IMR-90 (cell line): Measurements from ENCODE around the gene ABHD18. TPM values are rescaled to one million over a fixed set of nuclear protein-coding genes. Genes with fewer than 3 reads are reported as not detected.

Experiments
- ATAC-seq: fragments of 200-7000 bp; cut with Tn5 transposase; 2 replicates; pipeline ENCODE4 v1.9.1; 2020; ENCODE audit warnings: low read depth, mild to moderate bottlenecking, moderate library complexity
- BruUV-seq: library from RNA; stranded (reverse); fragments of 400-500 nt; replicated peaks from 2 replicates; lab custom pipeline; 2021; lab: Mats Ljungman, UMichigan
- CTCF ChIA-PET: fragments of 300-600 bp; formaldehyde crosslinking; extraction: SDS; loops from one replicate; lab custom pipeline; 2021; ENCODE audit warnings: antibody characterized with exemption; lab: Yijun Ruan, JAX
- POLR2A ChIA-PET: fragments of 300-600 bp; sonication (Branson Sonifier 250); formaldehyde crosslinking; loops from one replicate; lab custom pipeline; 2022; ENCODE audit warnings: antibody characterized with exemption; ENCODE audit not compliant: unreplicated experiment; lab: Charles Lee
- DNase-seq: peaks from one replicate; pipeline ENCODE4 v3.0.0; 2013
- H2AFZ ChIP-seq: replicated peaks from 2 replicates; pipeline ENCODE3; 2013; ENCODE audit warnings: low read length, mild to moderate bottlenecking; ENCODE audit not compliant: poor library complexity
- H2AK5ac ChIP-seq: 2 replicates; pipeline ENCODE4 v1.6.1; 2013; ENCODE audit warnings: low read depth, low read length, inconsistent platforms
- H2AK9ac ChIP-seq: replicated peaks from 2 replicates; pipeline ENCODE3; 2013; ENCODE audit warnings: mild to moderate bottlenecking, low read depth, low read length, moderate library complexity; ENCODE audit not compliant: poor library complexity
- H2BK120ac ChIP-seq: 2 replicates; pipeline ENCODE4 v1.6.1; 2013; ENCODE audit warnings: low read depth, low read length, inconsistent platforms
- H2BK15ac ChIP-seq: 3 replicates; pipeline ENCODE4 v1.6.1; 2013; ENCODE audit warnings: low read depth, low read length, inconsistent platforms
- H2BK20ac ChIP-seq: 2 replicates; pipeline ENCODE4 v1.6.1; 2013; ENCODE audit warnings: low read depth, mild to moderate bottlenecking, inconsistent platforms, low read length, moderate library complexity
- H2BK5ac ChIP-seq: 2 replicates; pipeline ENCODE4 v1.6.1; 2013; ENCODE audit warnings: mild to moderate bottlenecking, low read depth, low read length, inconsistent platforms; ENCODE audit not compliant: poor library complexity, severe bottlenecking
- H3K14ac ChIP-seq: replicated peaks from 2 replicates; pipeline ENCODE4 v1.6.1; 2013; ENCODE audit warnings: low read depth, low read length, inconsistent platforms
- H3K18ac ChIP-seq: 2 replicates; pipeline ENCODE4 v1.6.1; 2013; ENCODE audit warnings: low read depth, low read length, control low read depth
- H3K23ac ChIP-seq: 2 replicates; pipeline ENCODE4 v1.6.1; 2013; ENCODE audit warnings: low read depth, low read length, inconsistent platforms
- H3K27ac ChIP-seq: 2 replicates; pipeline ENCODE4 v1.5.1; 2013; ENCODE audit warnings: mild to moderate bottlenecking, control low read depth, low read length; ENCODE audit not compliant: insufficient read depth
- H3K27me3 ChIP-seq: 2 replicates; pipeline ENCODE4 v1.6.1; 2013; ENCODE audit warnings: low read length; ENCODE audit not compliant: control insufficient read depth, insufficient read depth
- H3K36me3 ChIP-seq: 2 replicates; pipeline ENCODE4 v1.6.1; 2013; ENCODE audit warnings: low read length, mixed read lengths; ENCODE audit not compliant: control insufficient read depth, insufficient read depth
- H3K4ac ChIP-seq: 2 replicates; pipeline ENCODE4 v1.6.1; 2013; ENCODE audit warnings: low read depth, low read length, inconsistent platforms
- H3K4me1 ChIP-seq: 2 replicates; pipeline ENCODE4 v1.6.1; 2013; ENCODE audit warnings: low read length, mixed read lengths; ENCODE audit not compliant: control insufficient read depth, insufficient read depth
- H3K4me2 ChIP-seq: 2 replicates; pipeline ENCODE4 v1.6.1; 2013; ENCODE audit warnings: low read depth, mild to moderate bottlenecking, control low read depth, low read length, moderate library complexity
- H3K4me3 ChIP-seq: 2 replicates; pipeline ENCODE4 v1.5.1; 2013; ENCODE audit warnings: low read depth, mild to moderate bottlenecking, control low read depth, low read length, moderate library complexity; ENCODE audit not compliant: insufficient read depth
- H3K56ac ChIP-seq: 2 replicates; pipeline ENCODE4 v1.6.1; 2013; ENCODE audit warnings: low read length, inconsistent platforms; ENCODE audit not compliant: insufficient read depth; ENCODE audit errors: extremely low read depth
- H3K79me1 ChIP-seq, 2 experiments: 2 replicates each; pipeline ENCODE4 v1.6.1; 2013; ENCODE audit warnings: low read length in 2 of 2, inconsistent platforms in 1 of 2, low read depth in 1 of 2
- H3K9ac ChIP-seq: 2 replicates; pipeline ENCODE4 v1.6.1; 2013; ENCODE audit warnings: low read depth, low read length, control low read depth
- H3K9me1 ChIP-seq: 2 replicates; pipeline ENCODE4 v1.6.1; 2013; ENCODE audit warnings: low read length, inconsistent platforms; ENCODE audit not compliant: insufficient read depth
- H3K9me3 ChIP-seq: 2 replicates; pipeline ENCODE4 v1.6.1; 2013; ENCODE audit warnings: low read length; ENCODE audit not compliant: control insufficient read depth, insufficient read depth
- H4K20me1 ChIP-seq: 2 replicates; pipeline ENCODE4 v1.6.1; 2013; ENCODE audit warnings: low read length, inconsistent platforms; ENCODE audit not compliant: insufficient read depth
- H4K5ac ChIP-seq: 2 replicates; pipeline ENCODE4 v1.6.1; 2013; ENCODE audit warnings: mild to moderate bottlenecking, low read depth, low read length, control low read depth
- H4K8ac ChIP-seq, 2 experiments: 2 replicates each; pipeline ENCODE4 v1.6.1; 2013; ENCODE audit warnings: low read depth in 2 of 2, low read length in 2 of 2, control low read depth in 1 of 2, inconsistent platforms in 1 of 2
- H4K91ac ChIP-seq: 2 replicates; pipeline ENCODE4 v1.6.1; 2013; ENCODE audit warnings: low read depth, low read length, inconsistent platforms; ENCODE audit not compliant: insufficient read depth
- CEBPB ChIP-seq: IDR thresholded peaks from 2 replicates; pipeline ENCODE4 v1.6.1; 2012; ENCODE audit warnings: low read depth, low read length, improper control_type of control experiment
- CHD1 ChIP-seq: IDR thresholded peaks from 2 replicates; pipeline ENCODE4 v1.6.1; 2012; ENCODE audit warnings: low read depth, low read length, improper control_type of control experiment
- FOS ChIP-seq: fragments of 150-350 bp; IDR thresholded peaks from 2 replicates; pipeline ENCODE4 v1.6.1; 2016; ENCODE audit warnings: low read depth, low read length
- MAFK ChIP-seq: IDR thresholded peaks from 2 replicates; pipeline ENCODE4 v1.6.1; 2012; ENCODE audit warnings: low read depth, low read length, improper control_type of control experiment
- MAZ ChIP-seq: IDR thresholded peaks from 2 replicates; pipeline ENCODE4 v1.6.1; 2012; ENCODE audit warnings: low read depth, mild to moderate bottlenecking, low read length, improper control_type of control experiment, moderate library complexity, borderline replicate concordance
- MXI1 ChIP-seq: IDR thresholded peaks from 2 replicates; pipeline ENCODE4 v1.6.1; 2012; ENCODE audit warnings: low read depth, mild to moderate bottlenecking, low read length, moderate library complexity, borderline replicate concordance
- NFE2L2 ChIP-seq: fragments of 150-350 bp; IDR thresholded peaks from 2 replicates; pipeline ENCODE4 v1.6.1; 2016; ENCODE audit warnings: low read depth, mild to moderate bottlenecking, low read length
- POLR2A ChIP-seq: IDR thresholded peaks from 2 replicates; pipeline ENCODE4 v1.6.1; 2012; ENCODE audit warnings: mild to moderate bottlenecking, low read depth, low read length
- RCOR1 ChIP-seq: IDR thresholded peaks from 2 replicates; pipeline ENCODE4 v1.6.1; 2012; ENCODE audit warnings: mild to moderate bottlenecking, low read length, improper control_type of control experiment; ENCODE audit not compliant: insufficient replicate concordance
- RFX5 ChIP-seq: IDR thresholded peaks from 2 replicates; pipeline ENCODE4 v1.8.0; 2012; ENCODE audit warnings: low read depth, mild to moderate bottlenecking, low read length, moderate library complexity
- SMC3 ChIP-seq: fragments of 150-350 bp; IDR thresholded peaks from 2 replicates; pipeline ENCODE4 v1.6.1; 2016; ENCODE audit warnings: low read depth, mild to moderate bottlenecking, antibody characterized with exemption, low read length, moderate library complexity
- WGBS, 2 experiments: methylation state at CpG; one replicate each; pipeline versions ENCODE4 v1.1.5 to v1.1.7; 2013; ENCODE audit warnings: missing lambda C conversion rate in 2 of 2; ENCODE audit not compliant: insufficient read length in 1 of 2; ENCODE audit errors: extremely low coverage in 2 of 2; 5-methylcytosine and 5-hydroxymethylcytosine counted together
- dilution Hi-C: fragments of 300-500 bp; cut with HindIII; formaldehyde crosslinking; loops from one replicate; pipeline ENCODE4 v1.14.3; 2018; ENCODE audit warnings: low sequenced_read_pairs; ENCODE audit not compliant: unreplicated experiment
- in situ Hi-C: fragments of 300-500 bp; cut with MboI; formaldehyde crosslinking; loops from 3 replicates; pipeline ENCODE4 v1.14.3; 2019; ENCODE audit warnings: low sequenced_read_pairs, inconsistent platforms, mixed read lengths
- intact Hi-C: fragments of 100-400 bp; cut with micrococcal nuclease; formaldehyde crosslinking; loops from 2 replicates; pipeline ENCODE4 v1.10.0; 2022
- polyA plus RNA-seq, 3 experiments: library from polyadenylated mRNA; depleted of rRNA; stranded (reverse); fragments of >200 nt; gene quantifications; 2 replicates each; pipeline ENCODE4 v1.2.3, GENCODE V29; 2012; ENCODE audit warnings: low replicate concordance in 1 of 3
- total RNA-seq: library from RNA; depleted of rRNA; stranded (reverse); fragments of >200 nt; gene quantifications from 2 replicates; pipeline ENCODE4 v1.2.3, GENCODE V29; 2012
- TF ChIP-seq, protein P1 (sequence below): fragments of 150-350 bp; IDR thresholded peaks from 2 replicates; pipeline ENCODE4 v1.6.1; 2016; ENCODE audit warnings: low read depth, mild to moderate bottlenecking, low read length, moderate library complexity, borderline replicate concordance
- TF ChIP-seq, protein P2 (sequence below): conservative IDR thresholded peaks from 2 replicates; pipeline ENCODE4 v1.5.1; 2012; ENCODE audit warnings: mild to moderate bottlenecking, low read depth, low read length, improper control_type of control experiment
- TF ChIP-seq, protein P3 (sequence below): fragments of 150-350 bp; IDR thresholded peaks from 2 replicates; pipeline ENCODE4 v1.6.1; 2017; ENCODE audit warnings: mild to moderate bottlenecking, antibody characterized with exemption, low read length, low read depth

Gene ABHD18
- total and polyA plus RNA-seq, 2 of the 4 experiments (the other 2 are of a cell fraction): 2.4 to 4.3 TPM

DNA sequence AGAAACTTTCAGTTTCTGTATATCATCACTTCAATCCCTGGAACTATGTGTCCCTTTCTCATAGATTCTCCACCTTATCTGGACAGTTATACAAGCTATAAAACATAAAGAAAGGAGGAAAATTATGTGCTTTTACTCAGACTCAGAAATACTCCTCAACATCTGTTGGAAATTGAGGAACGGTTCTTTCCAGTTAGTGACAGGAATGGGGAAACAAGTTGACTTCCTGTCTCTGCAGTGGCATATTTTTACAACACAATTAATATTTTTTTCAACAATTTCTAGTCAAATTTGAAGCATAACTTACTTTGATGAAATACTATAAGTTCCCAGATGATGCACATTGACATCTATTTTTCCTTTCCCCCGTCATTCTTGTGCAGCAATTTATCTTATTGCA is 27.9 kb downstream of the ABHD18 start:
- Histone ChIP-seq H3K4ac (no peak overlapping the region), H2BK5ac (no peak overlapping the region), H3K79me1 (peaks cover 0 to 3% of the 10 kb centered on the region in 2 experiments; a peak in 1 of 4 replicates), H2AFZ (no peak overlapping the region), H4K20me1 (no peaks in the 10 kb centered on the region), H3K4me2 (no peak overlapping the region), H3K18ac (no peak overlapping the region), H4K91ac (no peak overlapping the region), H2BK120ac (no peak overlapping the region), H3K27ac (no peak overlapping the region), H3K9ac (no peak overlapping the region), H3K14ac (no peak overlapping the region), H3K23ac (no peak overlapping the region), H3K4me1 (no peaks in the 10 kb centered on the region), H4K5ac (no peak overlapping the region), H3K9me3 (peaks cover 2% of the 10 kb centered on the region; the same call in 1 of the 2 replicates), H3K9me1 (no peaks in the 10 kb centered on the region), H2BK20ac (no peak overlapping the region), H3K36me3 (no peaks in the 10 kb centered on the region), H4K8ac (no peak overlapping the region), H2AK9ac (no peak overlapping the region), H2AK5ac (no peak overlapping the region), H3K56ac (no peak overlapping the region), H3K27me3 (no peaks in the 10 kb centered on the region), H3K4me3 (no peak overlapping the region), H2BK15ac (no peak overlapping the region)
- BruUV-seq: no TSS peak
- POLR2A ChIA-PET: no interaction called here
- in situ Hi-C loops: no loop called here
- dilution Hi-C loops: no loop called here
- WGBS, 2 experiments: no CpG with 5 or more reads among the region's 2 CpGs
- ATAC-seq: no peak
- DNase-seq: no peak
- intact Hi-C loops: no loop called here
- TF ChIP-seq RFX5: no peak
- no peak for TF ChIP-seq CHD1
- TF ChIP-seq CEBPB: no peak
- TF ChIP-seq POLR2A: no peak
- TF ChIP-seq SMC3: no peak
- no peak for TF ChIP-seq MAFK
- no peak for TF ChIP-seq MAZ
- TF ChIP-seq RCOR1: no peak
- no peak for TF ChIP-seq FOS
- TF ChIP-seq, protein P1, sequence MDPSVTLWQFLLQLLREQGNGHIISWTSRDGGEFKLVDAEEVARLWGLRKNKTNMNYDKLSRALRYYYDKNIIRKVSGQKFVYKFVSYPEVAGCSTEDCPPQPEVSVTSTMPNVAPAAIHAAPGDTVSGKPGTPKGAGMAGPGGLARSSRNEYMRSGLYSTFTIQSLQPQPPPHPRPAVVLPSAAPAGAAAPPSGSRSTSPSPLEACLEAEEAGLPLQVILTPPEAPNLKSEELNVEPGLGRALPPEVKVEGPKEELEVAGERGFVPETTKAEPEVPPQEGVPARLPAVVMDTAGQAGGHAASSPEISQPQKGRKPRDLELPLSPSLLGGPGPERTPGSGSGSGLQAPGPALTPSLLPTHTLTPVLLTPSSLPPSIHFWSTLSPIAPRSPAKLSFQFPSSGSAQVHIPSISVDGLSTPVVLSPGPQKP: no peak
- TF ChIP-seq, protein P2, sequence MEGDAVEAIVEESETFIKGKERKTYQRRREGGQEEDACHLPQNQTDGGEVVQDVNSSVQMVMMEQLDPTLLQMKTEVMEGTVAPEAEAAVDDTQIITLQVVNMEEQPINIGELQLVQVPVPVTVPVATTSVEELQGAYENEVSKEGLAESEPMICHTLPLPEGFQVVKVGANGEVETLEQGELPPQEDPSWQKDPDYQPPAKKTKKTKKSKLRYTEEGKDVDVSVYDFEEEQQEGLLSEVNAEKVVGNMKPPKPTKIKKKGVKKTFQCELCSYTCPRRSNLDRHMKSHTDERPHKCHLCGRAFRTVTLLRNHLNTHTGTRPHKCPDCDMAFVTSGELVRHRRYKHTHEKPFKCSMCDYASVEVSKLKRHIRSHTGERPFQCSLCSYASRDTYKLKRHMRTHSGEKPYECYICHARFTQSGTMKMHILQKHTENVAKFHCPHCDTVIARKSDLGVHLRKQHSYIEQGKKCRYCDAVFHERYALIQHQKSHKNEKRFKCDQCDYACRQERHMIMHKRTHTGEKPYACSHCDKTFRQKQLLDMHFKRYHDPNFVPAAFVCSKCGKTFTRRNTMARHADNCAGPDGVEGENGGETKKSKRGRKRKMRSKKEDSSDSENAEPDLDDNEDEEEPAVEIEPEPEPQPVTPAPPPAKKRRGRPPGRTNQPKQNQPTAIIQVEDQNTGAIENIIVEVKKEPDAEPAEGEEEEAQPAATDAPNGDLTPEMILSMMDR: no peak
- TF ChIP-seq, protein P3, sequence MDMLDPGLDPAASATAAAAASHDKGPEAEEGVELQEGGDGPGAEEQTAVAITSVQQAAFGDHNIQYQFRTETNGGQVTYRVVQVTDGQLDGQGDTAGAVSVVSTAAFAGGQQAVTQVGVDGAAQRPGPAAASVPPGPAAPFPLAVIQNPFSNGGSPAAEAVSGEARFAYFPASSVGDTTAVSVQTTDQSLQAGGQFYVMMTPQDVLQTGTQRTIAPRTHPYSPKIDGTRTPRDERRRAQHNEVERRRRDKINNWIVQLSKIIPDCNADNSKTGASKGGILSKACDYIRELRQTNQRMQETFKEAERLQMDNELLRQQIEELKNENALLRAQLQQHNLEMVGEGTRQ: no peak
- no peak for TF ChIP-seq MXI1
- TF ChIP-seq NFE2L2: no peak
- CTCF ChIA-PET: interaction anchor here (0.6 kb wide), 1 partner anchor 176 kb away, joined by 3 read pairs; no protein-coding TSS in a partner anchor
